Hepatocyte (in vitro differentiated cells): ENCODE results near the gene ESPL1. TPM values are rescaled to one million over a fixed set of nuclear protein-coding genes. Genes with fewer than 3 reads are reported as not detected.

Experiments used
- DNase-seq: peaks from one replicate; pipeline ENCODE4 v3.0.0-alpha.2; 2016; ENCODE audit warnings: low spot score
- H2AFZ ChIP-seq: fragments of 200-600 bp; sonication (generic); 2 replicates; pipeline ENCODE4 v1.6.0; 2016; ENCODE audit warnings: antibody characterized with exemption, mild to moderate bottlenecking
- H3K27ac ChIP-seq: fragments of 200-600 bp; sonication (generic); 2 replicates; pipeline ENCODE4 v1.5.1; 2016; ENCODE audit warnings: mild to moderate bottlenecking
- H3K27me3 ChIP-seq: fragments of 200-600 bp; sonication (generic); 2 replicates; pipeline ENCODE4 v1.6.1; 2016
- H3K36me3 ChIP-seq: fragments of 200-600 bp; sonication (generic); replicated peaks from 2 replicates; pipeline ENCODE4 v1.5.1; 2016; ENCODE audit warnings: low read depth; ENCODE audit not compliant: insufficient read depth
- H3K4me1 ChIP-seq: fragments of 200-600 bp; sonication (generic); 2 replicates; pipeline ENCODE4 v1.5.1; 2016; ENCODE audit warnings: mild to moderate bottlenecking, moderate library complexity; ENCODE audit not compliant: insufficient read depth
- H3K4me2 ChIP-seq: fragments of 200-600 bp; sonication (generic); 2 replicates; pipeline ENCODE4 v1.6.0; 2016
- H3K4me3 ChIP-seq: fragments of 200-600 bp; sonication (generic); 2 replicates; pipeline ENCODE4 v1.5.1; 2016; ENCODE audit warnings: mild to moderate bottlenecking
- H3K79me2 ChIP-seq: fragments of 200-600 bp; sonication (generic); 2 replicates; pipeline ENCODE4 v1.6.0; 2017; ENCODE audit warnings: mild to moderate bottlenecking
- H3K9me2 ChIP-seq: fragments of 200-600 bp; sonication (generic); replicated peaks from 2 replicates; pipeline ENCODE4 v1.6.0; 2017; ENCODE audit warnings: mild to moderate bottlenecking; ENCODE audit not compliant: insufficient read depth
- H3K9me3 ChIP-seq: fragments of 200-600 bp; sonication (generic); 2 replicates; pipeline ENCODE4 v1.5.1; 2016; ENCODE audit warnings: low read depth, mild to moderate bottlenecking
- H4K20me1 ChIP-seq: fragments of 200-600 bp; sonication (generic); 2 replicates; pipeline ENCODE4 v1.6.0; 2016; ENCODE audit warnings: mild to moderate bottlenecking; ENCODE audit not compliant: insufficient read depth, poor library complexity, severe bottlenecking
- CTCF ChIP-seq: fragments of 200-600 bp; sonication (generic); IDR thresholded peaks from 2 replicates; pipeline ENCODE4 v1.5.1; 2016; ENCODE audit warnings: antibody characterized with exemption, mild to moderate bottlenecking; ENCODE audit not compliant: poor library complexity
- EZH2 ChIP-seq: fragments of 200-600 bp; sonication (generic); IDR thresholded peaks from 2 replicates; pipeline ENCODE4 v1.6.1; 2016; ENCODE audit warnings: antibody characterized with exemption, mild to moderate bottlenecking, borderline replicate concordance
- EZH2phosphoT487 ChIP-seq: fragments of 200-600 bp; sonication (generic); IDR thresholded peaks from one replicate; pipeline ENCODE4 v1.6.1; 2018; ENCODE audit warnings: antibody characterized with exemption, mild to moderate bottlenecking, low read depth, moderate library complexity; ENCODE audit not compliant: unreplicated experiment, severe bottlenecking
- WGBS: methylation state at CpG from one replicate; pipeline ENCODE4 v1.1.6; 2016; ENCODE audit warnings: low lambda C conversion rate; ENCODE audit errors: missing lambda C conversion rate; 5-methylcytosine and 5-hydroxymethylcytosine counted together
- polyA plus RNA-seq: library from polyadenylated mRNA; unstranded; fragments of >200 nt; fragmentation: Nextera tagmentation; extraction: Ambion mirVana; gene quantifications from 2 replicates; pipeline ENCODE4 v1.2.1, GENCODE V29; 2016
- total RNA-seq: library from RNA; depleted of rRNA; stranded (reverse); fragments of >200 nt; gene quantifications from 2 replicates; pipeline ENCODE4 v1.2.3, GENCODE V29; 2014

Gene ESPL1
- total and polyA plus RNA-seq, 2 experiments from 2014 or later = 5.8 to 7.6 TPM

- TF ChIP-seq EZH2phosphoT487 (no peak), EZH2 (no peak)
- Histone ChIP-seq H3K27me3 (no peaks in the 10 kb centered on the region), H3K9me2 (no peaks in the 10 kb centered on the region), H3K27ac (no peak overlapping the region), H2AFZ (no peak overlapping the region), H3K9me3 (no peaks in the 10 kb centered on the region), H3K79me2 (peaks cover 25% of the 10 kb centered on the region), H4K20me1 (no peaks in the 10 kb centered on the region), H3K4me2 (no peak overlapping the region), H3K4me3 (no peak overlapping the region), H3K4me1 (peaks cover 16% of the 10 kb centered on the region), H3K36me3 (no peaks in the 10 kb centered on the region)
- DNase-seq = no peak
- 100% methylated on average over 5 of the region's 5 CpGs for WGBS
Measured at GRCh38 chr12:53302903-53303302, 34.8 kb downstream of the ESPL1 start.

DNA sequence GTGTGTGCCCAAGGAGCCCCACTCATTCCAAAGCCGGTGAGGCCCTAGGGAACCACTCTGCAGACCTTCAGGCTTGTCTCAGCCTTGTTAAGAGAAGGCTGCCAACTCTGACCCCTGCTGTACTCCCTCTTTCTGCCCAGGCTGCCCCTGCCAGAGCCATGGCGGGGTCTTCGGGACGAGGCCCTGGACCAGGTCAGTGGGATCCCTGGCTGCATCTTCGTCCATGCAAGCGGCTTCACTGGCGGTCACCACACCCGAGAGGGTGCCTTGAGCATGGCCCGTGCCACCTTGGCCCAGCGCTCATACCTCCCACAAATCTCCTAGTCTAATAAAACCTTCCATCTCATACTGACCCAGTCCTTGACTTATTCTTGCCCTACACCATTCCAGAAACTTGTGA is 38.7 kb downstream of the ESPL1 start:
- Histone ChIP-seq H3K4me1 (no peaks in the 10 kb centered on the region), H3K4me3 (no peak overlapping the region), H3K36me3 (no peaks in the 10 kb centered on the region), H3K9me2 (no peaks in the 10 kb centered on the region), H3K27ac (no peak overlapping the region), H3K79me2 (peaks cover 6% of the 10 kb centered on the region), H2AFZ (no peak overlapping the region), H3K9me3 (no peaks in the 10 kb centered on the region), H3K4me2 (no peak overlapping the region), H3K27me3 (no peaks in the 10 kb centered on the region), H4K20me1 (no peaks in the 10 kb centered on the region)
- no peak for TF ChIP-seq EZH2phosphoT487
- TF ChIP-seq EZH2 = no peak
- no peak for TF ChIP-seq CTCF
- WGBS = 99% methylated on average over 10 of the region's 10 CpGs
- no peak for DNase-seq

- H3K9me3 ChIP-seq = no peaks in the 10 kb centered on the region
- DNase-seq = no peak
- H3K4me1 ChIP-seq = no peaks in the 10 kb centered on the region
- H3K4me2 ChIP-seq = no peak overlapping the region
- 88% methylated on average over 4 of the region's 4 CpGs for WGBS
- H4K20me1 ChIP-seq = no peaks in the 10 kb centered on the region
- no peaks in the 10 kb centered on the region for H3K79me2 ChIP-seq
- H3K27me3 ChIP-seq = no peaks in the 10 kb centered on the region
- no peaks in the 10 kb centered on the region for H3K9me2 ChIP-seq
- no peak overlapping the region for H3K4me3 ChIP-seq
- H2AFZ ChIP-seq = no peak overlapping the region
- TF ChIP-seq EZH2 = no peak
- TF ChIP-seq EZH2phosphoT487 = no peak
- TF ChIP-seq CTCF = no peak
- no peaks in the 10 kb centered on the region for H3K36me3 ChIP-seq
- no peak overlapping the region for H3K27ac ChIP-seq
Measured at GRCh38 chr12:53308276-53308675, 40.2 kb downstream of the ESPL1 start.

GRCh38 chr12:53313996-53314395 is 45.9 kb downstream of the ESPL1 start:
- WGBS = 65% methylated on average over 3 of the region's 3 CpGs
- no peaks in the 10 kb centered on the region for H3K9me2 ChIP-seq
- H3K4me1 ChIP-seq = no peaks in the 10 kb centered on the region
- TF ChIP-seq CTCF = no peak
- TF ChIP-seq EZH2 = no peak
- TF ChIP-seq EZH2phosphoT487 = no peak
- no peak overlapping the region for H3K27ac ChIP-seq
- H3K36me3 ChIP-seq = no peaks in the 10 kb centered on the region
- peaks cover 3% of the 10 kb centered on the region for H3K79me2 ChIP-seq
- no peaks in the 10 kb centered on the region for H4K20me1 ChIP-seq
- no peaks in the 10 kb centered on the region for H3K9me3 ChIP-seq
- DNase-seq = no peak
- H3K4me2 ChIP-seq = no peak overlapping the region
- H3K27me3 ChIP-seq = no peaks in the 10 kb centered on the region
- no peak overlapping the region for H2AFZ ChIP-seq
- no peak overlapping the region for H3K4me3 ChIP-seq
